ENCODE data around the gene CUX1.

The CUX1 gene

GRCh38 chr7:102303669-102304422 is 486.4 kb downstream of the CUX1 start:
- TF ChIP-seq, protein P1, sequence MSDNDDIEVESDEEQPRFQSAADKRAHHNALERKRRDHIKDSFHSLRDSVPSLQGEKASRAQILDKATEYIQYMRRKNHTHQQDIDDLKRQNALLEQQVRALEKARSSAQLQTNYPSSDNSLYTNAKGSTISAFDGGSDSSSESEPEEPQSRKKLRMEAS (IDR thresholded peaks at IDR 0.05), result no peak
- no peak for TF ChIP-seq TCF12 (IDR thresholded peaks at IDR 0.05; ENCODE audit: low read depth)
- TF ChIP-seq REST (IDR thresholded peaks at IDR 0.05; ENCODE audit: low read depth), result no peak
- no peak for TF ChIP-seq EGR1 (IDR thresholded peaks at IDR 0.05)
- TF ChIP-seq EP300 (IDR thresholded peaks at IDR 0.05; ENCODE audit: borderline replicate concordance), result no peak
- TF ChIP-seq CEBPB (IDR thresholded peaks at IDR 0.05), result no peak
- TF ChIP-seq FOXM1 (IDR thresholded peaks at IDR 0.05; ENCODE audit: borderline replicate concordance, low read depth), result no peak
- TF ChIP-seq YY1 (IDR thresholded peaks at IDR 0.05; ENCODE audit: low read depth), result no peak
- no peak for TF ChIP-seq TEAD4 (IDR thresholded peaks at IDR 0.05)
- TF ChIP-seq ZBTB7A (IDR thresholded peaks at IDR 0.05; ENCODE audit: low read depth), result no peak
- TF ChIP-seq TAF1 (IDR thresholded peaks at IDR 0.05; ENCODE audit: low read depth), result no peak
- TF ChIP-seq USF1 (IDR thresholded peaks at IDR 0.05), result no peak
- TF ChIP-seq CREB1 (IDR thresholded peaks at IDR 0.05; ENCODE audit: low read depth), result no peak
- TF ChIP-seq RAD21 (IDR thresholded peaks at IDR 0.05; ENCODE audit: low read depth), result no peak
- no peak for TF ChIP-seq NFIC (IDR thresholded peaks at IDR 0.05)

DNA sequence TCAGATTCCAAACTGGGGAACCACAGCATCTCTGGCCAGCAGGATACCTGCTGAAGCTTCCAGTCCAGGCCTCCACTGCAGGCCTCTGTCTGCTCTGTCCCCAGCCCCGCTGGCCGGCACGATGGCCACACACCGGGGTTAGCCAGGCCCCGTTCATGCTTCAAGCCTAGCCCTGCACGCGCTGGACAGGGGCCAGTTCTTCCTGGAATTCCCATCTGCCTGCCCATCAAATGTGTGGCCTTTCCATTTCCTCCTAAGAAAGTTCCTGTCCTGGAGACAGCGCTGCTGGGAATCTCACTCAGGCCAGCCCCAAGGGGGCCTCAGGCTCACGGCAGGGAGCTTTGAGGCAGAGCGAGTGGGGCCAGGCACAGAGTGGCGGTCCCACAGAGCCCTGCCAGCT is 487.2 kb downstream of the CUX1 start:
- TF ChIP-seq CREB1 (IDR thresholded peaks at IDR 0.05; ENCODE audit: low read depth) (no peak), YY1 (IDR thresholded peaks at IDR 0.05; ENCODE audit: low read depth) (no peak), TCF12 (IDR thresholded peaks at IDR 0.05; ENCODE audit: low read depth) (no peak), CEBPB (IDR thresholded peaks at IDR 0.05) (no peak), ZBTB7A (IDR thresholded peaks at IDR 0.05; ENCODE audit: low read depth) (no peak), EGR1 (IDR thresholded peaks at IDR 0.05) (no peak), RAD21 (IDR thresholded peaks at IDR 0.05; ENCODE audit: low read depth) (no peak), TEAD4 (IDR thresholded peaks at IDR 0.05) (no peak), TAF1 (IDR thresholded peaks at IDR 0.05; ENCODE audit: low read depth) (no peak), REST (IDR thresholded peaks at IDR 0.05; ENCODE audit: low read depth) (no peak), EP300 (IDR thresholded peaks at IDR 0.05; ENCODE audit: borderline replicate concordance) (no peak), NFIC (IDR thresholded peaks at IDR 0.05) (no peak), FOXM1 (IDR thresholded peaks at IDR 0.05; ENCODE audit: borderline replicate concordance, low read depth) (no peak), USF1 (IDR thresholded peaks at IDR 0.05) (no peak)
- TF ChIP-seq, protein P1 (IDR thresholded peaks at IDR 0.05), result no peak

DNA sequence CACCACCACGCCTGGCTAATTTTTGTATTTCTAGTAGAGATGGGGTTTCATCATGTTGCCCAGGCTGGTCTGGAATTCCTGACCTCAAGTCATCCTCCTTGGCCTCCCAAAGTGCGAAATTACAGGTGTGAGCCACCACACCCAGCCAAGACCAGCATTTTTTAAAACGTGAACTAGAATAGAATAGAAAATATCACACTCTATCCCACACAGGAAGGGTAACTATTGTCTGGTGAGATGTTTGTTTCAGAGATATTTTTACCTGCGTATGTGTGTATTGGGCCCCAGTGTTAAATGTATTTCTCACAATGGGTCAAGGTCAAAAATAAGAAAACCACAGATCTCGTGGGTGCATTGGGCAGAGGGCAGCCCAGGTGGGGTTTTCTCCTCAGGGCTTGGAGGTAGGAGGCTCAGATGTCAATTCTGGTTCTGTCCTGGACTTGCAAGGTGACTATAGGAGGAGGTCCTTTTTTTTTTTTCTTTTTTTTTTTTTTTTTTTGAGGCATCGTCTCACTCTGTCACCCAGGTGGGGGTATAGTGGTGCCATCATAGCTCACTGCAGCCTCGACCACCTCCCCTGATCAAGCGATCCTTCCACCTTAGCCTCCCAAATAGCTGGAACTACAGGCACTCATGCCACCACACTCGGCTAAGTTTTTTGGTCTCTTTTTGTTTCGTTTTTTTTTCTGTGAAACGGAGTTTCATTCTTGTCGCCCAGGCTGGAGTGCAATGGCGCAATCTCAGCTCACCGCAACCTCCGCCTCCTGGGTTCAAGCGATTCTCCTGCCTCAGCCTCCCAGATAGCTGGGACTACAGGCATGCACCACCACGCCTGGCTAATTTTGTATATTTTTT is 488.2 kb downstream of the CUX1 start:
- TF ChIP-seq TEAD4 (IDR thresholded peaks at IDR 0.05) (no peak), CREB1 (IDR thresholded peaks at IDR 0.05; ENCODE audit: low read depth) (no peak), TCF12 (IDR thresholded peaks at IDR 0.05; ENCODE audit: low read depth) (no peak), ZBTB7A (IDR thresholded peaks at IDR 0.05; ENCODE audit: low read depth) (no peak), USF1 (IDR thresholded peaks at IDR 0.05) (no peak), REST (IDR thresholded peaks at IDR 0.05; ENCODE audit: low read depth) (no peak), CEBPB (IDR thresholded peaks at IDR 0.05) (no peak), FOXM1 (IDR thresholded peaks at IDR 0.05; ENCODE audit: borderline replicate concordance, low read depth) (no peak), YY1 (IDR thresholded peaks at IDR 0.05; ENCODE audit: low read depth) (no peak)
